HG03064 (cell line): ENCODE measurements around the gene PDE4B.

Experiments
- ATAC-seq: cut with Tn5 transposase; IDR thresholded peaks from one replicate; pipeline ENCODE4 v1.9.1; 2021; ENCODE audit warnings: low read depth; ENCODE audit not compliant: unreplicated experiment

Gene PDE4B

GRCh38 chr1:65880611-65881010 lies 87.9 kb downstream of the PDE4B start:
- no peak for ATAC-seq

- no peak for ATAC-seq
These were observed 88.4 kb downstream of the PDE4B start for GRCh38 chr1:65881067-65881594.

- no peak for ATAC-seq
These were observed 89.4 kb downstream of the PDE4B start for GRCh38 chr1:65882076-65882475.

GRCh38 chr1:65889441-65889840 lies 96.7 kb downstream of the PDE4B start:
- no peak for ATAC-seq

- no peak for ATAC-seq
These were observed 97.6 kb downstream of the PDE4B start for GRCh38 chr1:65890201-65890843.

GRCh38 chr1:65894738-65895605 lies 102.3 kb downstream of the PDE4B start:
- ATAC-seq, result peak; percentile 99

GRCh38 chr1:65896721-65897120 lies 104.0 kb downstream of the PDE4B start:
- no peak for ATAC-seq

- no peak for ATAC-seq
These were observed 104.8 kb downstream of the PDE4B start for GRCh38 chr1:65897485-65897884.

GRCh38 chr1:65904681-65905083 lies 112.0 kb downstream of the PDE4B start:
- no peak for ATAC-seq

- ATAC-seq, result no peak
These were observed 117.7 kb downstream of the PDE4B start for GRCh38 chr1:65910432-65910831.

GRCh38 chr1:65911679-65912078 lies 119.0 kb downstream of the PDE4B start:
- no peak for ATAC-seq

GRCh38 chr1:65918564-65918963 lies 125.9 kb downstream of the PDE4B start:
- ATAC-seq, result no peak

- no peak for ATAC-seq
These were observed 128.8 kb downstream of the PDE4B start for GRCh38 chr1:65921446-65921845.

- no peak for ATAC-seq
These were observed 131.8 kb downstream of the PDE4B start for GRCh38 chr1:65924471-65924870.

- no peak for ATAC-seq
These were observed 145.8 kb downstream of the PDE4B start for GRCh38 chr1:65938506-65938905.

GRCh38 chr1:65939191-65939590 lies 146.5 kb downstream of the PDE4B start:
- ATAC-seq, result no peak

- ATAC-seq, result no peak
These were observed 146.9 kb downstream of the PDE4B start for GRCh38 chr1:65939636-65940035.

- no peak for ATAC-seq
These were observed 147.4 kb downstream of the PDE4B start for GRCh38 chr1:65940126-65940525.

- ATAC-seq, result no peak
These were observed 149.8 kb downstream of the PDE4B start for GRCh38 chr1:65942476-65942875.

- no peak for ATAC-seq
These were observed 153.7 kb downstream of the PDE4B start for GRCh38 chr1:65946376-65946775.

- no peak for ATAC-seq
These were observed 154.3 kb downstream of the PDE4B start for GRCh38 chr1:65946960-65947359.
